ENCODE results near the gene ADORA2B. TPM values are rescaled to one million over a fixed set of nuclear protein-coding genes. Genes with fewer than 3 reads are reported as not detected.

Gene ADORA2B
- total RNA-seq, 2 experiments from 2014 or later: not detected

- Histone ChIP-seq H3K9me2 (ENCODE audit: insufficient read depth, low read length) (no peaks in the 10 kb centered on the region), H3K27ac (ENCODE audit: low read depth, low read length, poor library complexity, severe bottlenecking) (no peak overlapping the region), H4K20me1 (ENCODE audit: insufficient read depth, low read length) (no peaks in the 10 kb centered on the region), H3K9me3 (ENCODE audit: low read length) (no peaks in the 10 kb centered on the region), H3K36me3 (ENCODE audit: insufficient read depth, low read length) (no peaks in the 10 kb centered on the region), H3K4me2 (ENCODE audit: low read length) (no peak overlapping the region), H3K4me3 (ENCODE audit: low read depth, low read length, poor library complexity, severe bottlenecking) (no peak overlapping the region), H3K79me2 (ENCODE audit: insufficient read depth, low read depth, low read length) (no peaks in the 10 kb centered on the region), H2AFZ (ENCODE audit: low read length) (no peak overlapping the region), H3K4me1 (ENCODE audit: insufficient read depth, low read length, poor library complexity, severe bottlenecking) (no peaks in the 10 kb centered on the region)
- no TSS peak for BruUV-seq (replicated peaks)
- TF ChIP-seq EZH2phosphoT487 (IDR thresholded peaks at IDR 0.05; ENCODE audit: borderline replicate concordance, low read depth, low read length) (no peak), CTCF (conservative IDR thresholded peaks at IDR 0.05; ENCODE audit: low read length) (no peak)
- POLR2A ChIA-PET: no interaction called here
- DNase-seq (ENCODE audit: low spot score): no peak
- CTCF ChIA-PET (ENCODE audit: unreplicated experiment): no interaction called here
- intact Hi-C loops (cut with micrococcal nuclease; ENCODE audit: unreplicated experiment): no loop called here
Observed at GRCh38 chr17:15942207-15942833, 2.6 kb upstream of the ADORA2B start.

- Histone ChIP-seq H3K4me1 (ENCODE audit: insufficient read depth, low read length, poor library complexity, severe bottlenecking) (no peaks in the 10 kb centered on the region), H4K20me1 (ENCODE audit: insufficient read depth, low read length) (no peaks in the 10 kb centered on the region), H3K9me3 (ENCODE audit: low read length) (no peaks in the 10 kb centered on the region), H3K79me2 (ENCODE audit: insufficient read depth, low read depth, low read length) (no peaks in the 10 kb centered on the region), H3K27ac (ENCODE audit: low read depth, low read length, poor library complexity, severe bottlenecking) (no peak overlapping the region), H3K9me2 (ENCODE audit: insufficient read depth, low read length) (no peaks in the 10 kb centered on the region), H3K4me3 (ENCODE audit: low read depth, low read length, poor library complexity, severe bottlenecking) (no peak overlapping the region), H3K36me3 (ENCODE audit: insufficient read depth, low read length) (no peaks in the 10 kb centered on the region), H3K4me2 (ENCODE audit: low read length) (no peak overlapping the region), H2AFZ (ENCODE audit: low read length) (no peak overlapping the region)
- intact Hi-C loops (cut with micrococcal nuclease; ENCODE audit: unreplicated experiment): no loop called here
- no TSS peak for BruUV-seq (replicated peaks)
- POLR2A ChIA-PET: interaction anchor here (0.5 kb wide), 1 partner anchor 48 kb away, joined by 5 read pairs; no protein-coding TSS in a partner anchor
- TF ChIP-seq EZH2phosphoT487 (IDR thresholded peaks at IDR 0.05; ENCODE audit: borderline replicate concordance, low read depth, low read length) (no peak), CTCF (conservative IDR thresholded peaks at IDR 0.05; ENCODE audit: low read length) (no peak)
- DNase-seq (ENCODE audit: low spot score): no peak
- CTCF ChIA-PET (ENCODE audit: unreplicated experiment): no interaction called here
Observed at GRCh38 chr17:15943971-15944758, 765 bp upstream of the ADORA2B start.
